HL-60 (cell line): ENCODE data around the gene HS6ST3.

Experiments used
- DNase-seq, 2 experiments: peaks; one replicate each; pipeline ENCODE4 v3.0.0-alpha.2; 2010 to 2020; ENCODE audit warnings: low read depth in 1 of 2, low spot score in 1 of 2
- H3K27ac ChIP-seq: fragments of 250-450 bp; sonication (Bioruptor Pico); replicated peaks from 2 replicates; pipeline ENCODE4 v1.5.1; 2020; ENCODE audit warnings: mild to moderate bottlenecking, moderate library complexity
- H3K27me3 ChIP-seq: fragments of 250-450 bp; sonication (Bioruptor Pico); 2 replicates; pipeline ENCODE4 v1.5.1; 2021; ENCODE audit warnings: mild to moderate bottlenecking, moderate library complexity; ENCODE audit not compliant: insufficient read depth, poor library complexity, severe bottlenecking
- H3K4me3 ChIP-seq: replicated peaks from 2 replicates; pipeline ENCODE4 v1.5.1; 2011; ENCODE audit warnings: mild to moderate bottlenecking, control low read depth, low read length; ENCODE audit not compliant: insufficient read depth
- CTCF ChIP-seq: IDR thresholded peaks from one replicate; pipeline ENCODE4 v1.5.1; 2011; ENCODE audit warnings: low read length, control low read depth, inconsistent platforms; ENCODE audit not compliant: insufficient read depth
- GABPA ChIP-seq: IDR thresholded peaks from 2 replicates; pipeline ENCODE4 v1.6.1; 2012; ENCODE audit warnings: low read depth
- POLR2AphosphoS5 ChIP-seq: IDR thresholded peaks from 2 replicates; pipeline ENCODE4 v1.6.1; 2012; ENCODE audit warnings: low read depth
- SPI1 ChIP-seq: IDR thresholded peaks from 2 replicates; pipeline ENCODE4 v1.6.1; 2012; ENCODE audit warnings: low read depth, mild to moderate bottlenecking, borderline replicate concordance
- TF ChIP-seq, protein P1 (sequence below): IDR thresholded peaks from 2 replicates; pipeline ENCODE4 v1.6.1; 2012; ENCODE audit warnings: low read depth; ENCODE audit not compliant: insufficient replicate concordance

Gene HS6ST3

DNA sequence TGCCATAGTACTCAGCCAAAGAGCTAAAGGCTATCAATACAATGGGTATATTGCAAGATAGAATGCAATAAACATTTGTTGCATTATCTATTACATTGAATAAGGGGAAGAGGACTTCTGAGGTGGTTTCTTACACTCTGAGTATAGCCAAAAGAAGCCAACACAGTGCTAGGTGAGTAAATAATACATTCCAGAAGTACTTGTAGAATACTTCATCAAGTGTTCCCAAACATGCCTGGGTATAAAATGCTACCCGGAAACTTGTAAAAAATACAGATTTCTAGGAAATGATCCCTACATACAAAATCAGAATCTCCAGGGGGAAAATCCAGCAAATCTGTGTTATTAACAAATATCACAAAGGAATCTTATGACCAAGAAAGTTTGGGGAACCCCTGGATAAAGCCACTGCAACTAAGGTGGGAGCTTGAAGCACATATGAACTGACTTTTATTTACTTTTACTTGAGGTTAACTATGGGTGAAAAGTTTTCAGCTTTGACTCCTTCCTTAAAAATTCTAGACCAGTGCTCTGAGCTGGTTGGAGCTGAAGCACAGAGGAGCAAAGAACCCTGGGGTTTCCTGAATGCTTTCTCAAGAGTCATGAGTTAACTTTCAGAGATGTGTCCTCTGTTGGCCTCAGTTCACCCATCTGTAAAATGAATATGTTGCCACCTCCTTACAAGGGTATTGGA lies 768.4 kb downstream of the HS6ST3 start:
- H3K27ac ChIP-seq, result no peak overlapping the region
- DNase-seq, result no peak
- no peak for TF ChIP-seq SPI1
- TF ChIP-seq CTCF, result no peak
- TF ChIP-seq POLR2AphosphoS5, result no peak

DNA sequence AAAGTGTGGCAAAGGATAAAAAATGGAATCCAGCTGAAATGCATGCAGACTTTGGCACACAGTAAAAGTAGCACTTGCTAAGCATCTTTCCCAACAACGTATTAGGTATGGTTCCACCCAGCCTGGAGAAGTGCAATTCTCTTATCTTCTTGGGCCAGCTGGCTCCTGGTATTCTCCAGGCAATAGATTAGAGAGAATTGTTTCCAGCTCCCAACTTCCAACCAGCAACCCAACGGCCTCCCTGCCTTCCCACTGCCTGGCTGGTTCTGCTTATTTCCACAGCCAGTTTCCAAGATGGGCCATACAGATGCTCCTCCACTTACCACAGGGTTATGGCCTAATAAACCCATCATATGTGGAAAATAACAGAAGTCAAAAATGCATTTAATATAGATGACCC lies 771.0 kb downstream of the HS6ST3 start:
- DNase-seq, result no peak

More for the DNA sequence above, 768.4 kb downstream of the HS6ST3 start:
- no peak overlapping the region for H3K4me3 ChIP-seq
- H3K27me3 ChIP-seq, result peaks cover 4% of the 10 kb centered on the region

DNA sequence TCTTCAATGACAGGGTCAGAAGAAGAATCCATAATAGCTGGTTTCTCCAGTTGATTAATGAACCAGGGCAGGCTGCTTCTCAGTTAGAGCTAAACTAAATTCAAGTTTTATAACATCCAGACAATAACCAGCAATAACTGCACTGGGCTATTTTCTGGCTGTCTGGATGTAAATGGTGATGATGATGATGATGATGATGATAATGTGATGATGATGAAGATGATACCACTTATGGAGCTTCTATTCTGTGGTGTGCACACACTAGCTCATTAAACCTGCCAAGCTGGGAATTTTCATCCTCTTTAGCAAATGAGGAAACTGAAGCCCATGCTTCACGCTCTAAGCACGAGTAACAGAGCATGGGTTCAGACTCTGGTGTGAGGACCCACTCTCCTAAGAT lies 772.2 kb downstream of the HS6ST3 start:
- Histone ChIP-seq H3K27ac (no peak overlapping the region), H3K4me3 (no peak overlapping the region), H3K27me3 (peaks cover 4% of the 10 kb centered on the region)
- TF ChIP-seq CTCF (no peak), GABPA (no peak), POLR2AphosphoS5 (no peak), SPI1 (no peak)
- TF ChIP-seq, protein P1, sequence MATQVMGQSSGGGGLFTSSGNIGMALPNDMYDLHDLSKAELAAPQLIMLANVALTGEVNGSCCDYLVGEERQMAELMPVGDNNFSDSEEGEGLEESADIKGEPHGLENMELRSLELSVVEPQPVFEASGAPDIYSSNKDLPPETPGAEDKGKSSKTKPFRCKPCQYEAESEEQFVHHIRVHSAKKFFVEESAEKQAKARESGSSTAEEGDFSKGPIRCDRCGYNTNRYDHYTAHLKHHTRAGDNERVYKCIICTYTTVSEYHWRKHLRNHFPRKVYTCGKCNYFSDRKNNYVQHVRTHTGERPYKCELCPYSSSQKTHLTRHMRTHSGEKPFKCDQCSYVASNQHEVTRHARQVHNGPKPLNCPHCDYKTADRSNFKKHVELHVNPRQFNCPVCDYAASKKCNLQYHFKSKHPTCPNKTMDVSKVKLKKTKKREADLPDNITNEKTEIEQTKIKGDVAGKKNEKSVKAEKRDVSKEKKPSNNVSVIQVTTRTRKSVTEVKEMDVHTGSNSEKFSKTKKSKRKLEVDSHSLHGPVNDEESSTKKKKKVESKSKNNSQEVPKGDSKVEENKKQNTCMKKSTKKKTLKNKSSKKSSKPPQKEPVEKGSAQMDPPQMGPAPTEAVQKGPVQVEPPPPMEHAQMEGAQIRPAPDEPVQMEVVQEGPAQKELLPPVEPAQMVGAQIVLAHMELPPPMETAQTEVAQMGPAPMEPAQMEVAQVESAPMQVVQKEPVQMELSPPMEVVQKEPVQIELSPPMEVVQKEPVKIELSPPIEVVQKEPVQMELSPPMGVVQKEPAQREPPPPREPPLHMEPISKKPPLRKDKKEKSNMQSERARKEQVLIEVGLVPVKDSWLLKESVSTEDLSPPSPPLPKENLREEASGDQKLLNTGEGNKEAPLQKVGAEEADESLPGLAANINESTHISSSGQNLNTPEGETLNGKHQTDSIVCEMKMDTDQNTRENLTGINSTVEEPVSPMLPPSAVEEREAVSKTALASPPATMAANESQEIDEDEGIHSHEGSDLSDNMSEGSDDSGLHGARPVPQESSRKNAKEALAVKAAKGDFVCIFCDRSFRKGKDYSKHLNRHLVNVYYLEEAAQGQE, result no peak
- DNase-seq, result no peak

More for the DNA sequence above, 771.0 kb downstream of the HS6ST3 start:
- no peak overlapping the region for H3K27ac ChIP-seq
- no peak overlapping the region for H3K4me3 ChIP-seq
- H3K27me3 ChIP-seq, result peaks cover 4% of the 10 kb centered on the region
- TF ChIP-seq GABPA, result no peak
- no peak for TF ChIP-seq SPI1
- no peak for TF ChIP-seq POLR2AphosphoS5
- no peak for TF ChIP-seq CTCF
- TF ChIP-seq, protein P1, result no peak

- TF ChIP-seq, protein P1, result no peak
- TF ChIP-seq SPI1, result no peak
- no peak for TF ChIP-seq POLR2AphosphoS5
- TF ChIP-seq CTCF, result no peak
- TF ChIP-seq GABPA, result no peak
- Histone ChIP-seq H3K27me3 (peaks cover 4% of the 10 kb centered on the region), H3K4me3 (no peak overlapping the region), H3K27ac (no peak overlapping the region)
- no peak for DNase-seq
These were observed 773.1 kb downstream of the HS6ST3 start for GRCh38 chr13:96862999-96863398.
